GM19463 (cell line): ENCODE measurements around the gene GMNN.

Experiments
- ATAC-seq: cut with Tn5 transposase; IDR thresholded peaks from one replicate; pipeline ENCODE4 v1.9.1; 2021; ENCODE audit warnings: mild to moderate bottlenecking, moderate library complexity; ENCODE audit not compliant: unreplicated experiment

Gene GMNN

GRCh38 chr6:24799541-24799915, 24.8 kb downstream of the GMNN start:
- ATAC-seq: no peak

GRCh38 chr6:24802271-24803059, 27.7 kb downstream of the GMNN start:
- no peak for ATAC-seq

- ATAC-seq: no peak
These were observed 32.8 kb downstream of the GMNN start for GRCh38 chr6:24807584-24807983.

- no peak for ATAC-seq
These were observed 35.0 kb downstream of the GMNN start for GRCh38 chr6:24809728-24810127.

GRCh38 chr6:24818346-24818745, 43.6 kb downstream of the GMNN start:
- ATAC-seq: no peak

- ATAC-seq: no peak
These were observed 47.2 kb downstream of the GMNN start for GRCh38 chr6:24821860-24822444.

- no peak for ATAC-seq
These were observed 48.0 kb downstream of the GMNN start for GRCh38 chr6:24822696-24823095.

GRCh38 chr6:24823185-24823584, 48.4 kb downstream of the GMNN start:
- no peak for ATAC-seq

GRCh38 chr6:24824142-24824938, 49.6 kb downstream of the GMNN start:
- no peak for ATAC-seq

GRCh38 chr6:24825130-24825630, 50.4 kb downstream of the GMNN start:
- no peak for ATAC-seq

GRCh38 chr6:24827162-24827561, 52.4 kb downstream of the GMNN start:
- no peak for ATAC-seq

- ATAC-seq: no peak
These were observed 53.2 kb downstream of the GMNN start for GRCh38 chr6:24827970-24828369.

- ATAC-seq: no peak
These were observed 54.9 kb downstream of the GMNN start for GRCh38 chr6:24829657-24830056.

- no peak for ATAC-seq
These were observed 57.3 kb downstream of the GMNN start for GRCh38 chr6:24831771-24832716.

- ATAC-seq: no peak
These were observed 58.1 kb downstream of the GMNN start for GRCh38 chr6:24832794-24833193.

GRCh38 chr6:24833711-24834386, 59.1 kb downstream of the GMNN start:
- ATAC-seq: no peak
